BJ (cell line): Measurements from ENCODE around the gene MAGEC1. TPM values are rescaled to one million over a fixed set of nuclear protein-coding genes. Genes with fewer than 3 reads are reported as not detected.
"Not testable (repeated sequence)": the region's sequence is repeated elsewhere in the genome, so short reads cannot be mapped to it uniquely, and the experiment has no call there.

Experiments used
- CTCF ChIA-PET: fragments of 350-600 bp; formaldehyde crosslinking; extraction: SDS; loops from one replicate; lab custom pipeline; 2021; ENCODE audit warnings: antibody characterized with exemption, inconsistent platforms; lab: Yijun Ruan, JAX
- POLR2A ChIA-PET: fragments of 300-600 bp; sonication (Branson Sonifier 250); formaldehyde crosslinking; extraction: SDS; loops from one replicate; lab custom pipeline; 2021; ENCODE audit warnings: antibody characterized with exemption; lab: Charles Lee
- DNase-seq: peaks from one replicate; pipeline ENCODE4 v3.0.0-alpha.2; 2011; ENCODE audit warnings: low read depth
- H3K27me3 ChIP-seq: 2 replicates; pipeline ENCODE4 v1.6.0; 2011; ENCODE audit warnings: low read length; ENCODE audit not compliant: control insufficient read depth, insufficient read depth
- H3K36me3 ChIP-seq: 2 replicates; pipeline ENCODE4 v1.5.1; 2011; ENCODE audit warnings: low read length; ENCODE audit not compliant: control insufficient read depth, insufficient read depth
- H3K4me3 ChIP-seq: 2 replicates; pipeline ENCODE4 v1.5.1; 2011; ENCODE audit warnings: low read depth, mild to moderate bottlenecking, control low read depth, low read length
- polyA minus RNA-seq: library from RNA; depleted of rRNA, polyadenylated mRNA; stranded (reverse); fragments of >200 nt; gene quantifications from 2 replicates; pipeline ENCODE4 v1.2.3, GENCODE V29; 2011; rRNA and poly(A)+ RNA removed
- polyA plus RNA-seq: library from polyadenylated mRNA; depleted of rRNA; stranded (reverse); fragments of >200 nt; gene quantifications from 2 replicates; pipeline ENCODE4 v1.2.3, GENCODE V29; 2011; rRNA removed
- TF ChIP-seq, protein P1 (sequence below): IDR thresholded peaks from 2 replicates; pipeline ENCODE4 v1.5.1; 2011; ENCODE audit warnings: low read depth, mild to moderate bottlenecking, control low read depth, inconsistent platforms, low read length, moderate library complexity; ENCODE audit not compliant: insufficient read depth

Gene MAGEC1, protein sequence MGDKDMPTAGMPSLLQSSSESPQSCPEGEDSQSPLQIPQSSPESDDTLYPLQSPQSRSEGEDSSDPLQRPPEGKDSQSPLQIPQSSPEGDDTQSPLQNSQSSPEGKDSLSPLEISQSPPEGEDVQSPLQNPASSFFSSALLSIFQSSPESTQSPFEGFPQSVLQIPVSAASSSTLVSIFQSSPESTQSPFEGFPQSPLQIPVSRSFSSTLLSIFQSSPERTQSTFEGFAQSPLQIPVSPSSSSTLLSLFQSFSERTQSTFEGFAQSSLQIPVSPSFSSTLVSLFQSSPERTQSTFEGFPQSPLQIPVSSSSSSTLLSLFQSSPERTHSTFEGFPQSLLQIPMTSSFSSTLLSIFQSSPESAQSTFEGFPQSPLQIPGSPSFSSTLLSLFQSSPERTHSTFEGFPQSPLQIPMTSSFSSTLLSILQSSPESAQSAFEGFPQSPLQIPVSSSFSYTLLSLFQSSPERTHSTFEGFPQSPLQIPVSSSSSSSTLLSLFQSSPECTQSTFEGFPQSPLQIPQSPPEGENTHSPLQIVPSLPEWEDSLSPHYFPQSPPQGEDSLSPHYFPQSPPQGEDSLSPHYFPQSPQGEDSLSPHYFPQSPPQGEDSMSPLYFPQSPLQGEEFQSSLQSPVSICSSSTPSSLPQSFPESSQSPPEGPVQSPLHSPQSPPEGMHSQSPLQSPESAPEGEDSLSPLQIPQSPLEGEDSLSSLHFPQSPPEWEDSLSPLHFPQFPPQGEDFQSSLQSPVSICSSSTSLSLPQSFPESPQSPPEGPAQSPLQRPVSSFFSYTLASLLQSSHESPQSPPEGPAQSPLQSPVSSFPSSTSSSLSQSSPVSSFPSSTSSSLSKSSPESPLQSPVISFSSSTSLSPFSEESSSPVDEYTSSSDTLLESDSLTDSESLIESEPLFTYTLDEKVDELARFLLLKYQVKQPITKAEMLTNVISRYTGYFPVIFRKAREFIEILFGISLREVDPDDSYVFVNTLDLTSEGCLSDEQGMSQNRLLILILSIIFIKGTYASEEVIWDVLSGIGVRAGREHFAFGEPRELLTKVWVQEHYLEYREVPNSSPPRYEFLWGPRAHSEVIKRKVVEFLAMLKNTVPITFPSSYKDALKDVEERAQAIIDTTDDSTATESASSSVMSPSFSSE
- polyA plus RNA-seq (not detected in 2 replicates), polyA minus RNA-seq (not detected in 2 replicates)

DNA sequence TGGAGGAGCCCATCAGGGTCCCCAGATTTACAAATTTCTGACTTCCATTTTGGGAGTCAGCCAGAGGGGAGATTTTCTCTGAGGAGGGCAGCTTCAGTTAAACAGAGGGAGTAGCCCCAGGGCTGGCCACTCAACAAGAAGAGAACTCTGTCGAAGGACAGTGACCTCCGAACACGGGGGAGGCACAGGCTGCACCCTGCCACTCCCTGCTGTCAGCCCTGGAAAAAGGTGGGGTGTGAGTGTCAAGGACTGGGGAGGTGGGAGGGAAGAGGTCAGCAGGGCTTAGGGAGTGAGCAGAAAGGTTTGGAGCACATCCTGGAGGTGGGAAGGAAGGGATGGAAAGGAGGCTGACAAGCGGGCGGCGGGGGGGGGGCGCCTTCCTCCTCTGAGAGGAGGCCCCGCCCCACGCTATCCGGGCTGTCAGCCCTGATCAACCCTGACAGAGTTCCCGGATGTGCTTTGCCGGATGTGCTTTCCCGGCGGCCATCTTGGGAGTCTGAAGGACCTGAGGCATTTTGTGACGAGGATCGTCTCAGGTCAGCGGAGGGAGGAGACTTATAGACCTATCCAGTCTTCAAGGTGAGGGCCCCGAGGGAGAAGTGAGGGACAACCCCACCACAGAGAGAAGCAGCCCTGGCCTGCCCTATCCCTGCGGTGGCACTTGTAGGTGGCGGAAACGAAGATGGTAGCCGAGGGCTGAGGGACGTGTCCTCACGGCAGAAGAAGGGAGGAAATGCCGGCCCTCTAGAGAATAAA is at the start of gene MAGEC1:
Gene MAGEC1 (plus strand): TSS at position 495 of the 756 bp plus-strand sequence. CDS start 1,179 bp downstream, outside the sequence.
- H3K36me3 ChIP-seq, result no peaks in the 10 kb centered on the region
- POLR2A ChIA-PET, result no interaction called here
- no peak for DNase-seq
- CTCF ChIA-PET, result no interaction called here
- TF ChIP-seq, protein P1, sequence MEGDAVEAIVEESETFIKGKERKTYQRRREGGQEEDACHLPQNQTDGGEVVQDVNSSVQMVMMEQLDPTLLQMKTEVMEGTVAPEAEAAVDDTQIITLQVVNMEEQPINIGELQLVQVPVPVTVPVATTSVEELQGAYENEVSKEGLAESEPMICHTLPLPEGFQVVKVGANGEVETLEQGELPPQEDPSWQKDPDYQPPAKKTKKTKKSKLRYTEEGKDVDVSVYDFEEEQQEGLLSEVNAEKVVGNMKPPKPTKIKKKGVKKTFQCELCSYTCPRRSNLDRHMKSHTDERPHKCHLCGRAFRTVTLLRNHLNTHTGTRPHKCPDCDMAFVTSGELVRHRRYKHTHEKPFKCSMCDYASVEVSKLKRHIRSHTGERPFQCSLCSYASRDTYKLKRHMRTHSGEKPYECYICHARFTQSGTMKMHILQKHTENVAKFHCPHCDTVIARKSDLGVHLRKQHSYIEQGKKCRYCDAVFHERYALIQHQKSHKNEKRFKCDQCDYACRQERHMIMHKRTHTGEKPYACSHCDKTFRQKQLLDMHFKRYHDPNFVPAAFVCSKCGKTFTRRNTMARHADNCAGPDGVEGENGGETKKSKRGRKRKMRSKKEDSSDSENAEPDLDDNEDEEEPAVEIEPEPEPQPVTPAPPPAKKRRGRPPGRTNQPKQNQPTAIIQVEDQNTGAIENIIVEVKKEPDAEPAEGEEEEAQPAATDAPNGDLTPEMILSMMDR, result no peak
- H3K4me3 ChIP-seq, result no peak within 1 kb of the TSS
- no peaks in the 10 kb centered on the region for H3K27me3 ChIP-seq

DNA sequence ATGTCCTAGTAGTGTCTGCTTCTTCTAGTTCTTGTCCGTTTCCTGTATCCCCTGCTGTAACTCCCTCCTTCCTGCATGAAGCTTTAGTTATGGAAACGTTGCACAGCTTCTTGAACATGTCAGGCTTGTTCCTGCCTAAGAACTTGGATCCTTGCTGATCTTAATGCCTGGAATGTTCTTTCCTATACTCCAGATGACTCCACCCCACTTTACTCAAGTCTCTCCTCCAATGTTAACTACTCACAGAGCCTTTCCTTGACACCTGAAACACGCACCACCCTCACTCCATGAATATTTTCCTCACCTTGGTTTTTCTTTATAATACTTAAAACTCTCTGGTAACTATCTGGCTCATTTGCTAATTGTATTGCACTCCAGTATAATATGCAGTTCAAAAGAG is 46.2 kb upstream of the MAGEC1 start:
- H3K36me3 ChIP-seq, result no peaks in the 10 kb centered on the region
- ChIA-PET CTCF (no interaction called here), POLR2A (no interaction called here)
- TF ChIP-seq, protein P1, result no peak
- no peak overlapping the region for H3K4me3 ChIP-seq
- no peak for DNase-seq
- no peaks in the 10 kb centered on the region for H3K27me3 ChIP-seq

DNA sequence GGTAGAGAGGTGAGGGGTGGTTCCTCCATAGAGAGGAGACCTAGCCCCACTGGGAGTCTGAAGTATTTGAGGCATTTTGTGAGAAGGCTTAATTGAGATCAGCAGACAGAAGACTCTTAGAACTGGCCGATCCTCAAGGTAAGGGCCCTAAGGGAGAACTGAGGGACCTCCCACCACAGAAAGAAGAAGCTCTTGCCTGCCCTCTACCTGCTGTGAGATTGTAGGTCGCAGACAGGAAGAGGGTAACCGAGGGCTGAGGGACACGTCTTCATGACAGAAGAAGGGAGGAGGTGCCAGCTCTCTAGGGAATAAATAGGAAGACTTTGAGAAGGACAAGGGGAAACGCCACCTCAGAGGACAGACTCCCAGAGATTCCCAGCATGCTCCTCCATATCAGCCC is 24.1 kb upstream of the MAGEC1 start:
- TF ChIP-seq, protein P1, result no peak
- Histone ChIP-seq H3K36me3 (no peaks in the 10 kb centered on the region), H3K4me3 (no peak overlapping the region), H3K27me3 (no peaks in the 10 kb centered on the region)
- POLR2A ChIA-PET, result no interaction called here
- no peak for DNase-seq
- CTCF ChIA-PET, result no interaction called here

DNA sequence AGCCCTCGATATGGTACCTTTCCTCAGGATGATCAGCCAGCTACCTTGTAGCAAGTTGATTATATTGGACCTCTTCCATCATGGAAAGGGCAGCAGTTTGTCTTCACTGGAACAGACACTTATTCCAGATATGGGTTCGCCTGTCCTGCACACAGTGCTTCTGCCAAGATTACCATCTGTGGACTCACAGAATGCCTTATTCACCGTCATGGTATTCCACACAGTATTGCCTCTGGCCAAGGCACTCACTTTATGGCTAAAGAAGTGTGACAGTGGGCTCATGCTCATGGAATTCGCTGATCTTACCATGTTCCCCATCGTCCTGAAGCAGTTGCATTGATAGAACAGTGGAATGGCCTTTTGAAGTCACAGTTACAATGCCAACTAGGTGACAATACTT is 14.9 kb upstream of the MAGEC1 start:
- POLR2A ChIA-PET, CTCF ChIA-PET, DNase-seq: not testable (repeated sequence)

DNA sequence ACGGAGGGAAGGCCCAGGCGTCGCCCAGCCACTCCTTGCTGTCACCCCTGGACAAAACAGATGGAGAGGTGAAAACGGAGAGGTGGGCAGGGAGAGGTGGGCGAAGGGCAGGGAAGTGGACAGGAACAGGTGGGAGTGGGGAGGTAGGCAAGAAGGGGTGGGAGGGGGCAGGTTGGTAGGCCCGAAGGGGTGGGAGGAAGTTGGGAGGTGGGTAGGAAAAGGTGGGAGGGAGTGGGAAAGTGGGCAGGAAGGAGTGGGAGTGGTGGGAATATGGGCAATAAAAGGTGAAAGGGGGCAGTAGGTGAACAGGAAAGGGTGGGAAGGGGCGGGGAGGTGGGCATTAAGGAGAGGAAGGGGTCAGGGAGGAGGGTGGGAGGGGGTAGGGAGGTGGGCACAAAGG is 9.0 kb upstream of the MAGEC1 start:
- Histone ChIP-seq H3K4me3 (no peak overlapping the region), H3K36me3 (no peaks in the 10 kb centered on the region), H3K27me3 (no peaks in the 10 kb centered on the region)
- no peak for DNase-seq
- POLR2A ChIA-PET, result no interaction called here
- CTCF ChIA-PET, result no interaction called here
- TF ChIP-seq, protein P1, result no peak

More for the DNA sequence above, 14.9 kb upstream of the MAGEC1 start:
- not testable (repeated sequence) for H3K36me3 ChIP-seq, H3K27me3 ChIP-seq, H3K4me3 ChIP-seq
